HEK293T (cell line): ENCODE measurements around the gene GALNT14.

Experiments used
- ARNT ChIP-seq: fragments of 450-650 bp; IDR thresholded peaks from 2 replicates; pipeline ENCODE4 v1.6.1; 2017; ENCODE audit warnings: mild to moderate bottlenecking
- BHLHE40 ChIP-seq: fragments of 450-650 bp; IDR thresholded peaks from 2 replicates; pipeline ENCODE4 v1.6.1; 2016; ENCODE audit warnings: mild to moderate bottlenecking, moderate library complexity, borderline replicate concordance
- CTBP1 ChIP-seq: fragments of 450-650 bp; IDR thresholded peaks from 2 replicates; pipeline ENCODE4 v1.6.1; 2016; ENCODE audit warnings: borderline replicate concordance
- ELF4 ChIP-seq: fragments of 450-650 bp; IDR thresholded peaks from 2 replicates; pipeline ENCODE4 v1.6.1; 2017; ENCODE audit warnings: antibody characterized with exemption
- FOXA1 ChIP-seq: fragments of 450-650 bp; IDR thresholded peaks from 2 replicates; pipeline ENCODE4 v1.6.1; 2016; ENCODE audit warnings: mild to moderate bottlenecking
- HDGF ChIP-seq: fragments of 450-650 bp; IDR thresholded peaks from 2 replicates; pipeline ENCODE4 v1.6.1; 2017; ENCODE audit warnings: antibody characterized with exemption, borderline replicate concordance
- PKNOX1 ChIP-seq: fragments of 450-650 bp; IDR thresholded peaks from 2 replicates; pipeline ENCODE4 v1.6.1; 2016
- SP1 ChIP-seq: fragments of 450-650 bp; IDR thresholded peaks from 2 replicates; pipeline ENCODE4 v1.6.1; 2017
- SUZ12 ChIP-seq: fragments of 450-650 bp; IDR thresholded peaks from 2 replicates; pipeline ENCODE4 v1.6.1; 2016; ENCODE audit warnings: mild to moderate bottlenecking
- TARDBP ChIP-seq: fragments of 450-650 bp; IDR thresholded peaks from 2 replicates; pipeline ENCODE4 v1.6.1; 2016

- no peak for TF ChIP-seq TARDBP
- no peak for TF ChIP-seq ARNT
- no peak for TF ChIP-seq BHLHE40
- TF ChIP-seq PKNOX1: no peak
- TF ChIP-seq SUZ12: no peak
- no peak for TF ChIP-seq HDGF
- TF ChIP-seq FOXA1: no peak
- TF ChIP-seq ELF4: no peak
- no peak for TF ChIP-seq SP1
- no peak for TF ChIP-seq CTBP1
These were observed 59.6 kb downstream of the GALNT14 start for GRCh38 chr2:31078579-31079105.
